ENCODE measurements around the gene DNAAF3. TPM values are rescaled to one million over a fixed set of nuclear protein-coding genes. Genes with fewer than 3 reads are reported as not detected.
"Not testable (repeated sequence)": the region's sequence is repeated elsewhere in the genome, so short reads cannot be mapped to it uniquely, and the experiment has no call there.

The DNAAF3 gene
- total RNA-seq, 4 donors from 2014 or later: 0.40 TPM; not detected in 3

- Histone ChIP-seq H3K9me3 (peaks cover 0 to 6% (median 0%) of the 10 kb centered on the region in 4 donors), H3K27me3 (peaks cover 0 to 31% of the 10 kb centered on the region in 2 donors), H3K36me3 (no peaks in the 10 kb centered on the region), H3K27ac (no peak overlapping the region), H3K4me1 (peaks cover 0 to 12% (median 3%) of the 10 kb centered on the region in 4 donors), H3K4me3 (no peak overlapping the region)
- DNase-seq: no peak
- TF ChIP-seq CTCF (IDR thresholded peaks at IDR 0.05) (no peak), POLR2A (IDR thresholded peaks at IDR 0.05) (no peak)
Observed at GRCh38 chr19:55158848-55159749, 7.3 kb downstream of the DNAAF3 start.

DNA sequence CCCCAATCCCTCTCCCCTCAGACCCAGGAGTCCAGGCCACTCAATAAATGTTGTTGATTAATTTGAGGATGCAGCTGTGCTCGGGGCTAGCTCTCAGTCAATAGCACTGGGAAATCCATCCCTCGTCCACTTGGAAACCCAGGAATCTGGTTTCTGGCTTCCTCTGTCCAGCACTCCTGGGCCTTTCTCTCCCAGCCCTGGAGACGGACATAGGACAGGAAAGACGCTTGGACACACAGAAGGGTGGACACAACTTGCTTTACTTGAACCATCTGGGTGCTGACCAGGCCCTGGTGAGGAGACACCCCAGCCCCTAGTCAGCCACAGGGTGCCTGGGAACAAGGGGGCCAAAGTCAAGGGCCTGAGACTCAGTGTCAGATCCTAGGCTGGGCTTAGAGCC, 8.0 kb downstream of the DNAAF3 start:
- Histone ChIP-seq H3K27me3 (peaks cover 0 to 31% of the 10 kb centered on the region in 2 donors), H3K4me1 (peaks cover 0 to 12% (median 3%) of the 10 kb centered on the region in 4 donors), H3K36me3 (no peaks in the 10 kb centered on the region), H3K27ac (no peak overlapping the region), H3K9me3 (peaks cover 0 to 6% (median 0%) of the 10 kb centered on the region in 4 donors), H3K4me3 (no peak overlapping the region)
- no peak for DNase-seq
- no peak for TF ChIP-seq CTCF (IDR thresholded peaks at IDR 0.05)
- no peak for TF ChIP-seq POLR2A (IDR thresholded peaks at IDR 0.05)

- Histone ChIP-seq H3K9me3 (peaks cover 0 to 6% (median 0%) of the 10 kb centered on the region in 4 donors), H3K4me1 (peaks cover 0 to 12% (median 3%) of the 10 kb centered on the region in 4 donors), H3K27me3 (peaks cover 0 to 29% of the 10 kb centered on the region in 2 donors), H3K4me3 (no peak within 1 kb of the TSS), H3K36me3 (no peaks in the 10 kb centered on the region), H3K27ac (no peak within 1 kb of the TSS)
- TF ChIP-seq POLR2A (IDR thresholded peaks at IDR 0.05) (no peak), CTCF (IDR thresholded peaks at IDR 0.05) (no peak)
- no peak for DNase-seq
Observed at GRCh38 chr19:55157064-55157908, 9.1 kb downstream of the DNAAF3 start, which contains the start of gene TNNI3. TNNI3 (minus strand) TSS chr19:55157732; CDS start chr19:55157589, 143 bp downstream.

DNA sequence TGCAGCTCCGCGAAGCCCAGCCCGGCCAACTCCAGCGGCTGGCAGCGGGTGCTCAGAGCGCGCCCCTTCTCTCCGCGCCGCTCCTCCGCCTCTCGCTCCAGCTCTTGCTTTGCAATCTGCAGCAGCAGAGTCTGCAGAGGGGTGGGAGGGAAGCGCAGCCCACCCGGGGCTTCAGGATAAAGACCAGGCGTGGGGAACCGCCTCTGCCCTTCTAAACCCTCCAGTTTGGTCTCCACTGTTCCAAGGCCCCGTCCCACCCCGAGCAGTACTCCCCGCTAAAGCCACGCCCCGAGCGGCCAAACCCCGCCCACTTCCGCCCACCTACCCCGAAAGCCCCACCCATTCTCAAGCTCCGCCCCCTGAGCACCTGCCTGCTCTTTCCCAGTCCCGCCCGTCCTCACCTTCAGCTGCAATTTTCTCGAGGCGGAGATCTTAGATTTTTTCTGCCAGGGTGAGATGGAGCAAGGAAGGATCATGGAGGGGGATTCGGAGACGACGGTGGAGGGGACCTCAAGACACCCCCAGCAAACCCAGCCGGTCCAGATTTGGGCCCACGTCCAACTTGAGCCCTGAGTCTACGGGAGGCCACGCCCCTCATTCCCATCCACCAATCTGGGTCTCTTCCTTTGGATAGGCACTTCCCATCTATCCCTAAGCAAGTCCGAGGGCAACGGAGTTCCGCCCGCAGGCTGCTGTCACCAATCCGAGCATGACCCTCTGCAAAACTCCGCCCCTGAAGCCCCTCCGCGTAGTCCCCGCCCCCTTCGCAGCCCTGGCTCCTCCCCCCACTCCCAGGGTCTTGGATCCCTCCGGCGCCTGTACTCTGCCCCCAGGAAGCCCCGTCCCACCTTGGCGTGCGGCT, 10.0 kb downstream of the DNAAF3 start:
- peaks cover 0 to 21% of the 10 kb centered on the region in 2 donors for H3K27me3 ChIP-seq

GRCh38 chr19:55155784-55156183, 10.6 kb downstream of the DNAAF3 start:
- Histone ChIP-seq H3K4me1 (peaks cover 0 to 12% (median 3%) of the 10 kb centered on the region in 4 donors), H3K4me3 (peak overlapping the region in 1 of 4 donors; percentile 8), H3K27me3 (peaks cover 0 to 14% of the 10 kb centered on the region in 2 donors)
- H3K9me3 ChIP-seq, H3K27ac ChIP-seq, DNase-seq, H3K36me3 ChIP-seq: not testable (repeated sequence)

More for the DNA sequence above, 10.0 kb downstream of the DNAAF3 start:
- no peak for TF ChIP-seq CTCF (IDR thresholded peaks at IDR 0.05)
- no peak for TF ChIP-seq POLR2A (IDR thresholded peaks at IDR 0.05)
- peak overlapping the region in 2 of 4 donors; percentile 8 to 24 for H3K4me3 ChIP-seq
- no peak overlapping the region for H3K27ac ChIP-seq
- H3K36me3 ChIP-seq: no peaks in the 10 kb centered on the region
- peak in 2 of 3 donors; percentile 68 to 82 for DNase-seq
- peaks cover 0 to 12% (median 3%) of the 10 kb centered on the region in 4 donors for H3K4me1 ChIP-seq
- H3K9me3 ChIP-seq: peaks cover 0 to 6% (median 0%) of the 10 kb centered on the region in 4 donors
